WTC11 (cell line): ENCODE measurements around the gene ENTPD1. TPM values are rescaled to one million over a fixed set of nuclear protein-coding genes. Genes with fewer than 3 reads are reported as not detected.

Source experiments
- ATAC-seq: fragments of 200-7000 bp; cut with Tn5 transposase; 2 replicates; pipeline ENCODE4 v1.10.0; 2021; ENCODE audit warnings: mild to moderate bottlenecking, moderate library complexity
- CTCF ChIA-PET: fragments of 300-600 bp; sonication (Branson Sonifier 250); formaldehyde crosslinking; loops from one replicate; lab custom pipeline; 2021; ENCODE audit warnings: antibody characterized with exemption; lab: Charles Lee
- POLR2A ChIA-PET: fragments of 350-600 bp; sonication (Branson Sonifier 250); formaldehyde crosslinking; loops from one replicate; lab custom pipeline; 2021; ENCODE audit warnings: antibody characterized with exemption; lab: Charles Lee
- DNase-seq: peaks from one replicate; pipeline ENCODE4 v3.0.0; 2021; ENCODE audit warnings: low spot score
- H3K27ac Mint-ChIP-seq: 2 replicates; pipeline ENCODE4 v1.8.0; 2021; ENCODE audit warnings: mixed read lengths
- H3K27me3 Mint-ChIP-seq: 2 replicates; pipeline ENCODE4 v1.8.0; 2021; ENCODE audit warnings: low read depth, mild to moderate bottlenecking, moderate library complexity, mixed read lengths
- H3K36me3 Mint-ChIP-seq: 2 replicates; pipeline ENCODE4 v1.8.0; 2021; ENCODE audit warnings: mixed read lengths
- H3K4me1 Mint-ChIP-seq: 2 replicates; pipeline ENCODE4 v1.8.0; 2022; ENCODE audit warnings: mixed read lengths
- H3K4me3 Mint-ChIP-seq: 2 replicates; pipeline ENCODE4 v1.8.0; 2021; ENCODE audit warnings: mild to moderate bottlenecking, moderate library complexity, mixed read lengths
- H3K9me3 Mint-ChIP-seq: 2 replicates; pipeline ENCODE4 v1.8.0; 2021; ENCODE audit warnings: mixed read lengths
- AFF4 ChIP-seq: sonication (generic); formaldehyde crosslinking; IDR thresholded peaks from 2 replicates; pipeline ENCODE4 v1.8.1; 2023; ENCODE audit warnings: mild to moderate bottlenecking, missing genetic modification reagents, borderline replicate concordance
- AR ChIP-seq: fragments of 250-450 bp; sonication (Bioruptor Pico); IDR thresholded peaks from 2 replicates; pipeline ENCODE4 v1.9.0; 2021; ENCODE audit warnings: mild to moderate bottlenecking
- CBFB ChIP-seq: sonication (generic); formaldehyde crosslinking; IDR thresholded peaks from 2 replicates; pipeline ENCODE4 v1.8.1; 2022; ENCODE audit warnings: mild to moderate bottlenecking, low read depth, missing genetic modification reagents
- CDX4 ChIP-seq: fragments of 250-450 bp; sonication (Bioruptor Pico); IDR thresholded peaks from 2 replicates; pipeline ENCODE4 v1.9.0; 2021; ENCODE audit warnings: moderate library complexity, mild to moderate bottlenecking, inconsistent platforms, borderline replicate concordance
- MYBL2 ChIP-seq: sonication (generic); formaldehyde crosslinking; IDR thresholded peaks from 2 replicates; pipeline ENCODE4 v1.8.1; 2023; ENCODE audit warnings: mild to moderate bottlenecking, moderate library complexity, missing genetic modification reagents
- SP1 ChIP-seq: sonication (generic); formaldehyde crosslinking; conservative IDR thresholded peaks from 2 replicates; pipeline ENCODE4 v1.8.1; 2022; ENCODE audit warnings: missing genetic modification reagents
- USF1 ChIP-seq: sonication (generic); formaldehyde crosslinking; IDR thresholded peaks from 2 replicates; pipeline ENCODE4 v1.8.0; 2022; ENCODE audit warnings: mild to moderate bottlenecking, missing genetic modification reagents
- ZNF263 ChIP-seq: sonication (generic); formaldehyde crosslinking; IDR thresholded peaks from 2 replicates; pipeline ENCODE4 v1.8.1; 2022; ENCODE audit warnings: low read depth, mild to moderate bottlenecking, moderate library complexity, missing genetic modification reagents
- ZNF317 ChIP-seq: sonication (generic); formaldehyde crosslinking; IDR thresholded peaks from 2 replicates; pipeline ENCODE4 v1.8.1; 2023; ENCODE audit warnings: low read depth, mild to moderate bottlenecking, moderate library complexity, missing genetic modification reagents, borderline replicate concordance
- total RNA-seq: library from RNA; stranded (reverse); gene quantifications from 3 replicates; pipeline ENCODE4 v1.2.3, GENCODE V29; 2021
- TF ChIP-seq, protein P1 (sequence below): sonication (generic); formaldehyde crosslinking; IDR thresholded peaks from 2 replicates; pipeline ENCODE4 v1.8.1; 2023; ENCODE audit warnings: mild to moderate bottlenecking, missing genetic modification reagents
- TF ChIP-seq, protein P2 (sequence below): sonication (generic); formaldehyde crosslinking; IDR thresholded peaks from 2 replicates; pipeline ENCODE4 v1.8.1; 2023; ENCODE audit warnings: mild to moderate bottlenecking, moderate library complexity, missing genetic modification reagents

Gene ENTPD1
- total RNA-seq, 1 experiment from 2014 or later = 2.3 TPM

GRCh38 chr10:95830044-95830443, 74.1 kb downstream of the ENTPD1 start (continued):
- no peak for TF ChIP-seq AR (CRISPR knock-in tag)

DNA sequence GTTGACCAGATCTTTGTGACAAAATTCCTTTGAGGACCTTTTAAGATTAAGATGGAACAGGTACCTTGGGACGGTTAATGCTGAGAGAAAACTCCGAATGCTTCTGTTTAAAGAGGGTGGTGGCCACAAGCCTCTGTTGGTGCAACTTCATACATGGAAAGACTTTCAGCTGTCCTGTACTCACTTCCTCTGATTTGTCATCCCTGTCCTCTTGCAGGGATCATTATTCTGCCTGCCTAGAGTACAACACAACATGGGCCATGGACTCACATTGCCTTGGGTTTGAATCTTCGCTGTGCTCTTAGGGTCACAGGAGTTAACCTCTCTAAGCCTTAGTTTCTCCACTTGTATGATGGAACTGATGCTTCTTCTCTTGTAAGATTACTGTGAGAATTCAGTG, 75.1 kb downstream of the ENTPD1 start:
- Mint-ChIP-seq H3K27me3 (no peaks in the 10 kb centered on the region; the same call in 1 of the 2 replicates), H3K9me3 (peaks cover 4% of the 10 kb centered on the region; the same call in 1 of the 2 replicates)

DNA sequence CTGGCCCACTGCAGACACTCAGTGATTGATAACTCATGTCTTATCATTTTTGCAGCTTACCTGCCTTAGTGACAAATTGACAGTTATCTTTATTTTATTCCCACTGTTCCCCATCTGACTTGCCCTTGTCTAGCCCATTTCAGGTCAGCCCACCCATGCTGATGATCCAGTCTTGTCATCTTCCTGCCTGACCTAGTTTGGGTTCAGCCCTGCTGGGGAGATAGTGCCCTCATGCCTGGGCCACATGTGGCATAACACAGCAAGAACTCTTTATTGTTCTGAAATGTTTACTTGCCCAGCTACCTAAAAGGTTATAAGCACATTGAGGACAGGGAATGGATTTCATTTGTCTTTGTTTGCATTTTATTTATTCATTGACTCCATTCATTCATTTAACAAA, 75.6 kb downstream of the ENTPD1 start:
- POLR2A ChIA-PET = no interaction called here
- H3K36me3 Mint-ChIP-seq = no peaks in the 10 kb centered on the region
- no peak for ATAC-seq
- CTCF ChIA-PET = interaction anchor here (5.8 kb wide), 1 partner anchor 137 kb away, joined by 26 read pairs; the partner anchor contains the start of gene TCTN3
- TF ChIP-seq, protein P1, sequence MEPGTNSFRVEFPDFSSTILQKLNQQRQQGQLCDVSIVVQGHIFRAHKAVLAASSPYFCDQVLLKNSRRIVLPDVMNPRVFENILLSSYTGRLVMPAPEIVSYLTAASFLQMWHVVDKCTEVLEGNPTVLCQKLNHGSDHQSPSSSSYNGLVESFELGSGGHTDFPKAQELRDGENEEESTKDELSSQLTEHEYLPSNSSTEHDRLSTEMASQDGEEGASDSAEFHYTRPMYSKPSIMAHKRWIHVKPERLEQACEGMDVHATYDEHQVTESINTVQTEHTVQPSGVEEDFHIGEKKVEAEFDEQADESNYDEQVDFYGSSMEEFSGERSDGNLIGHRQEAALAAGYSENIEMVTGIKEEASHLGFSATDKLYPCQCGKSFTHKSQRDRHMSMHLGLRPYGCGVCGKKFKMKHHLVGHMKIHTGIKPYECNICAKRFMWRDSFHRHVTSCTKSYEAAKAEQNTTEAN (CRISPR knock-in tag) = no peak
- no peak for DNase-seq
- H3K9me3 Mint-ChIP-seq = peaks cover 4% of the 10 kb centered on the region; the same call in 1 of the 2 replicates
- H3K4me3 Mint-ChIP-seq = no peak overlapping the region
- no peak overlapping the region for H3K27ac Mint-ChIP-seq
- H3K27me3 Mint-ChIP-seq = no peaks in the 10 kb centered on the region; the same call in 1 of the 2 replicates
- H3K4me1 Mint-ChIP-seq = no peaks in the 10 kb centered on the region

More for the DNA sequence above, 75.1 kb downstream of the ENTPD1 start:
- H3K27ac Mint-ChIP-seq = no peak overlapping the region
- H3K4me1 Mint-ChIP-seq = no peaks in the 10 kb centered on the region
- no peak overlapping the region for H3K4me3 Mint-ChIP-seq
- ChIA-PET CTCF (interaction anchor here (1.5 to 5.8 kb wide), 2 partner anchors 10 to 137 kb away, joined by 6 to 26 read pairs; partner anchors contain the start of gene TCTN3), POLR2A (no interaction called here)
- no peaks in the 10 kb centered on the region for H3K36me3 Mint-ChIP-seq
- TF ChIP-seq, protein P2, sequence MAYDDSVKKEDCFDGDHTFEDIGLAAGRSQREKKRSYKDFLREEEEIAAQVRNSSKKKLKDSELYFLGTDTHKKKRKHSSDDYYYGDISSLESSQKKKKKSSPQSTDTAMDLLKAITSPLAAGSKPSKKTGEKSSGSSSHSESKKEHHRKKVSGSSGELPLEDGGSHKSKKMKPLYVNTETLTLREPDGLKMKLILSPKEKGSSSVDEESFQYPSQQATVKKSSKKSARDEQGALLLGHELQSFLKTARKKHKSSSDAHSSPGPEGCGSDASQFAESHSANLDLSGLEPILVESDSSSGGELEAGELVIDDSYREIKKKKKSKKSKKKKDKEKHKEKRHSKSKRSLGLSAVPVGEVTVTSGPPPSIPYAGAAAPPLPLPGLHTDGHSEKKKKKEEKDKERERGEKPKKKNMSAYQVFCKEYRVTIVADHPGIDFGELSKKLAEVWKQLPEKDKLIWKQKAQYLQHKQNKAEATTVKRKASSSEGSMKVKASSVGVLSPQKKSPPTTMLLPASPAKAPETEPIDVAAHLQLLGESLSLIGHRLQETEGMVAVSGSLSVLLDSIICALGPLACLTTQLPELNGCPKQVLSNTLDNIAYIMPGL (CRISPR knock-in tag) = no peak
- TF ChIP-seq SP1 (no peak), USF1 (no peak)
- DNase-seq (no peak), ATAC-seq (no peak)

GRCh38 chr10:95832216-95833041, 76.5 kb downstream of the ENTPD1 start:
- H3K36me3 Mint-ChIP-seq = no peaks in the 10 kb centered on the region
- no peaks in the 10 kb centered on the region; the same call in 1 of the 2 replicates for H3K27me3 Mint-ChIP-seq
- no peak for ATAC-seq
- POLR2A ChIA-PET = no interaction called here
- peaks cover 9% of the 10 kb centered on the region for H3K4me1 Mint-ChIP-seq
- H3K4me3 Mint-ChIP-seq = no peak overlapping the region
- CTCF ChIA-PET = interaction anchor here (5.8 kb wide), 1 partner anchor 138 kb away, joined by 26 read pairs; the partner anchor contains the start of gene TCTN3
- DNase-seq = no peak
- no peak overlapping the region for H3K27ac Mint-ChIP-seq
- peaks cover 4% of the 10 kb centered on the region; the same call in 1 of the 2 replicates for H3K9me3 Mint-ChIP-seq
- TF ChIP-seq MYBL2 (CRISPR knock-in tag) (no peak), ZNF263 (CRISPR knock-in tag) (no peak), CBFB (CRISPR knock-in tag) (no peak), ZNF317 (no peak), AFF4 (CRISPR knock-in tag) (no peak), CDX4 (CRISPR knock-in tag) (no peak)
- TF ChIP-seq, protein P2 (CRISPR knock-in tag) = no peak
